Coronary artery (tissue), 2 donors: ENCODE data around the gene P2RX7.

ENCODE experiments used
- DNase-seq: peaks from one replicate; pipeline ENCODE4 v3.0.0-alpha.2; 2017; ENCODE audit warnings: low spot score
- H3K27ac ChIP-seq, 2 donors: fragments of 200-600 bp; sonication (generic); one replicate each; pipeline ENCODE4 v1.5.1; 2016 to 2019
- H3K4me3 ChIP-seq: fragments of 200-600 bp; sonication (generic); 2 replicates; pipeline ENCODE4 v1.5.1; 2016; ENCODE audit warnings: mild to moderate bottlenecking, moderate library complexity
- CTCF ChIP-seq: fragments of 200-600 bp; sonication (generic); IDR thresholded peaks from one replicate; pipeline ENCODE4 v1.5.1; 2019; ENCODE audit warnings: antibody characterized with exemption

P2RX7 gene

GRCh38 chr12:121088195-121088585 lies 44.5 kb upstream of the P2RX7 start:
- H3K4me3 ChIP-seq: no peak overlapping the region
- no peak for DNase-seq
- TF ChIP-seq CTCF: no peak
- H3K27ac ChIP-seq: no peak overlapping the region

- H3K4me3 ChIP-seq: no peak overlapping the region
- no peak for TF ChIP-seq CTCF
- no peak overlapping the region for H3K27ac ChIP-seq
- no peak for DNase-seq
Measured at GRCh38 chr12:121089031-121089812, 43.5 kb upstream of the P2RX7 start.

- Histone ChIP-seq H3K4me3 (no peak overlapping the region), H3K27ac (no peak overlapping the region)
- DNase-seq: no peak
- no peak for TF ChIP-seq CTCF
Measured at GRCh38 chr12:121089813-121090430, 42.8 kb upstream of the P2RX7 start.

- TF ChIP-seq CTCF: no peak
- Histone ChIP-seq H3K27ac (no peak overlapping the region), H3K4me3 (no peak overlapping the region)
- no peak for DNase-seq
Measured at GRCh38 chr12:121090586-121091514, 41.8 kb upstream of the P2RX7 start.

- no peak for DNase-seq
- H3K4me3 ChIP-seq: no peak overlapping the region
- no peak overlapping the region for H3K27ac ChIP-seq
- no peak for TF ChIP-seq CTCF
Measured at GRCh38 chr12:121092034-121092433, 40.6 kb upstream of the P2RX7 start.

- no peak overlapping the region for H3K4me3 ChIP-seq
- no peak for TF ChIP-seq CTCF
- DNase-seq: no peak
- no peak overlapping the region for H3K27ac ChIP-seq
Measured at GRCh38 chr12:121093487-121093891, 39.2 kb upstream of the P2RX7 start.
